DND-41 (cell line): ENCODE results near the gene TECPR2.

ENCODE experiments used
- CTCF ChIP-seq: IDR thresholded peaks from 2 replicates; pipeline ENCODE4 v1.5.1; 2012; ENCODE audit warnings: borderline replicate concordance, low read length, moderate library complexity, mild to moderate bottlenecking; ENCODE audit not compliant: poor library complexity, severe bottlenecking; ENCODE audit errors: extremely low read depth
- EZH2 ChIP-seq: IDR thresholded peaks from 3 replicates; pipeline ENCODE4 v1.6.1; 2012; ENCODE audit warnings: borderline replicate concordance, low read depth, mild to moderate bottlenecking, moderate library complexity, low read length, inconsistent platforms; ENCODE audit not compliant: severe bottlenecking

- TF ChIP-seq CTCF, result no peak
- no peak for TF ChIP-seq EZH2
Observed at GRCh38 chr14:102417001-102417431, 54.3 kb downstream of the TECPR2 start.
